HG03159 (cell line): ENCODE data around the gene CAMSAP1.

Source experiments
- ATAC-seq: cut with Tn5 transposase; IDR thresholded peaks from one replicate; pipeline ENCODE4 v1.9.1; 2021; ENCODE audit warnings: mild to moderate bottlenecking, moderate library complexity; ENCODE audit not compliant: unreplicated experiment

Gene CAMSAP1

GRCh38 chr9:135840539-135840938 is 66.8 kb downstream of the CAMSAP1 start:
- ATAC-seq, result no peak

- ATAC-seq, result no peak
Measured at GRCh38 chr9:135840107-135840506, 67.2 kb downstream of the CAMSAP1 start.

GRCh38 chr9:135839516-135839915 is 67.8 kb downstream of the CAMSAP1 start:
- no peak for ATAC-seq

GRCh38 chr9:135835131-135835530 is 72.2 kb downstream of the CAMSAP1 start:
- no peak for ATAC-seq

- no peak for ATAC-seq
Measured at GRCh38 chr9:135833864-135834263, 73.5 kb downstream of the CAMSAP1 start.

GRCh38 chr9:135830496-135830895 is 76.8 kb downstream of the CAMSAP1 start:
- ATAC-seq, result no peak

GRCh38 chr9:135828656-135829055 is 78.7 kb downstream of the CAMSAP1 start:
- no peak for ATAC-seq

GRCh38 chr9:135827866-135828580 is 79.3 kb downstream of the CAMSAP1 start:
- no peak for ATAC-seq

- ATAC-seq, result no peak
Measured at GRCh38 chr9:135827301-135827700, 80.0 kb downstream of the CAMSAP1 start.

- ATAC-seq, result no peak
Measured at GRCh38 chr9:135826188-135826545, 81.2 kb downstream of the CAMSAP1 start.

- ATAC-seq, result no peak
Measured at GRCh38 chr9:135825435-135826187, 81.7 kb downstream of the CAMSAP1 start.

- no peak for ATAC-seq
Measured at GRCh38 chr9:135823036-135823435, 84.3 kb downstream of the CAMSAP1 start.

GRCh38 chr9:135822374-135822755 is 85.0 kb downstream of the CAMSAP1 start:
- ATAC-seq, result no peak

GRCh38 chr9:135821733-135822373 is 85.5 kb downstream of the CAMSAP1 start:
- no peak for ATAC-seq

GRCh38 chr9:135821116-135821515 is 86.2 kb downstream of the CAMSAP1 start:
- no peak for ATAC-seq

- no peak for ATAC-seq
Measured at GRCh38 chr9:135820661-135821060, 86.7 kb downstream of the CAMSAP1 start.

GRCh38 chr9:135819905-135820304 is 87.4 kb downstream of the CAMSAP1 start:
- ATAC-seq, result no peak

- no peak for ATAC-seq
Measured at GRCh38 chr9:135818718-135819475, 88.4 kb downstream of the CAMSAP1 start.

GRCh38 chr9:135817951-135818717 is 89.2 kb downstream of the CAMSAP1 start:
- no peak for ATAC-seq

- ATAC-seq, result no peak
Measured at GRCh38 chr9:135816651-135816970, 90.7 kb downstream of the CAMSAP1 start.
